Neural progenitor cell (in vitro differentiated cells): ENCODE results near the gene MYOM1. TPM values are rescaled to one million over a fixed set of nuclear protein-coding genes. Genes with fewer than 3 reads are reported as not detected.

Source experiments
- DNase-seq: peaks from one replicate; pipeline ENCODE4 v3.0.0-alpha.2; 2016; ENCODE audit warnings: low spot score
- H2AFZ ChIP-seq: fragments of 200-600 bp; sonication (generic); replicated peaks from 2 replicates; pipeline ENCODE4 v1.6.1; 2016; ENCODE audit warnings: antibody characterized with exemption
- H3F3A ChIP-seq: fragments of 200-600 bp; sonication (generic); 2 replicates; pipeline ENCODE4 v1.6.1; 2016; ENCODE audit warnings: antibody characterized with exemption, low read depth
- H3K27ac ChIP-seq: fragments of 200-600 bp; sonication (generic); 2 replicates; pipeline ENCODE4 v1.5.1; 2016; ENCODE audit warnings: mild to moderate bottlenecking
- H3K27me3 ChIP-seq: fragments of 200-600 bp; sonication (generic); 2 replicates; pipeline ENCODE4 v1.6.1; 2016; ENCODE audit warnings: mild to moderate bottlenecking, moderate library complexity
- H3K36me3 ChIP-seq: fragments of 200-600 bp; sonication (generic); 2 replicates; pipeline ENCODE4 v1.5.1; 2016
- H3K4me1 ChIP-seq: fragments of 200-600 bp; sonication (generic); 2 replicates; pipeline ENCODE4 v1.6.1; 2016; ENCODE audit warnings: mixed run types
- H3K4me2 ChIP-seq: fragments of 200-600 bp; sonication (generic); 2 replicates; pipeline ENCODE4 v1.6.1; 2016
- H3K4me3 ChIP-seq: fragments of 200-600 bp; sonication (generic); 2 replicates; pipeline ENCODE4 v1.5.1; 2016
- H3K79me2 ChIP-seq: fragments of 200-600 bp; sonication (generic); 2 replicates; pipeline ENCODE4 v1.6.1; 2016; ENCODE audit warnings: low read depth
- H3K9ac ChIP-seq: fragments of 200-600 bp; sonication (generic); 2 replicates; pipeline ENCODE4 v1.6.1; 2016
- H3K9me3 ChIP-seq: fragments of 200-600 bp; sonication (generic); 2 replicates; pipeline ENCODE4 v1.5.1; 2016; ENCODE audit warnings: low read depth
- H4K20me1 ChIP-seq: fragments of 200-600 bp; sonication (generic); 2 replicates; pipeline ENCODE4 v1.6.1; 2016; ENCODE audit warnings: low read depth
- H3K27ac Mint-ChIP-seq: 3 replicates; pipeline ENCODE4 v1.8.0; 2021; ENCODE audit warnings: mixed read lengths
- H3K27me3 Mint-ChIP-seq: 2 replicates; pipeline ENCODE4 v1.8.0; 2022; ENCODE audit warnings: low read depth, mild to moderate bottlenecking, inconsistent platforms, moderate library complexity, mixed read lengths; ENCODE audit not compliant: insufficient read depth
- H3K36me3 Mint-ChIP-seq: 3 replicates; pipeline ENCODE4 v1.8.0; 2021; ENCODE audit warnings: mixed read lengths
- H3K4me1 Mint-ChIP-seq: 3 replicates; pipeline ENCODE4 v1.8.0; 2021; ENCODE audit warnings: mixed read lengths
- H3K4me3 Mint-ChIP-seq: 3 replicates; pipeline ENCODE4 v1.8.0; 2021; ENCODE audit warnings: mild to moderate bottlenecking, moderate library complexity, mixed read lengths
- H3K9me3 Mint-ChIP-seq: 3 replicates; pipeline ENCODE4 v1.8.0; 2020; ENCODE audit warnings: mixed read lengths
- CTCF ChIP-seq: fragments of 200-600 bp; sonication (generic); IDR thresholded peaks from 2 replicates; pipeline ENCODE4 v1.5.1; 2017; ENCODE audit warnings: antibody characterized with exemption, mild to moderate bottlenecking
- EZH2 ChIP-seq: fragments of 200-600 bp; sonication (generic); IDR thresholded peaks from 2 replicates; pipeline ENCODE4 v1.6.1; 2017; ENCODE audit warnings: antibody characterized with exemption, mild to moderate bottlenecking, moderate library complexity
- EZH2phosphoT487 ChIP-seq: fragments of 200-600 bp; sonication (generic); IDR thresholded peaks from 2 replicates; pipeline ENCODE4 v1.6.1; 2017; ENCODE audit warnings: antibody characterized with exemption
- total RNA-seq: library from RNA; depleted of rRNA; stranded (reverse); fragments of >200 nt; gene quantifications from 2 replicates; pipeline ENCODE4 v1.2.3, GENCODE V29; 2015; ENCODE audit warnings: low replicate concordance

MYOM1 gene
- total RNA-seq, 1 donor from 2014 or later: 0.45 TPM

- Histone ChIP-seq H3F3A (no peaks in the 10 kb centered on the region), H3K4me2 (no peak overlapping the region), H4K20me1 (no peaks in the 10 kb centered on the region), H3K4me3 (no peak overlapping the region), H3K4me1 (peaks cover 11% of the 10 kb centered on the region), H3K9ac (no peak overlapping the region), H3K27ac (no peak overlapping the region), H3K79me2 (no peaks in the 10 kb centered on the region), H3K9me3 (no peaks in the 10 kb centered on the region), H2AFZ (no peak overlapping the region), H3K27me3 (no peaks in the 10 kb centered on the region), H3K36me3 (no peaks in the 10 kb centered on the region)
- TF ChIP-seq EZH2phosphoT487 (no peak), EZH2 (no peak), CTCF (no peak)
- DNase-seq: no peak
- no peaks in the 10 kb centered on the region for H3K4me1 Mint-ChIP-seq
- H3K9me3 Mint-ChIP-seq: peaks cover 3% of the 10 kb centered on the region
- H3K4me3 Mint-ChIP-seq: no peak overlapping the region
- peaks cover 3% of the 10 kb centered on the region for H3K27me3 Mint-ChIP-seq
- H3K36me3 Mint-ChIP-seq: no peaks in the 10 kb centered on the region
- no peak overlapping the region for H3K27ac Mint-ChIP-seq
Observed at GRCh38 chr18:3121259-3121658, 98.5 kb downstream of the MYOM1 start.

GRCh38 chr18:3120356-3120755 lies 99.4 kb downstream of the MYOM1 start:
- H3K27ac ChIP-seq: no peak overlapping the region
- H2AFZ ChIP-seq: no peak overlapping the region
- H3K4me2 ChIP-seq: no peak overlapping the region
- H3F3A ChIP-seq: no peaks in the 10 kb centered on the region
- DNase-seq: no peak
- peaks cover 11% of the 10 kb centered on the region for H3K4me1 ChIP-seq
- H3K27me3 Mint-ChIP-seq: peaks cover 3% of the 10 kb centered on the region
- no peaks in the 10 kb centered on the region for H3K4me1 Mint-ChIP-seq
- no peak overlapping the region for H3K4me3 ChIP-seq
- peaks cover 3% of the 10 kb centered on the region for H3K9me3 Mint-ChIP-seq
- H4K20me1 ChIP-seq: no peaks in the 10 kb centered on the region
- H3K36me3 Mint-ChIP-seq: no peaks in the 10 kb centered on the region
- no peaks in the 10 kb centered on the region for H3K27me3 ChIP-seq
- no peaks in the 10 kb centered on the region for H3K79me2 ChIP-seq
- no peaks in the 10 kb centered on the region for H3K36me3 ChIP-seq
- no peaks in the 10 kb centered on the region for H3K9me3 ChIP-seq
- no peak overlapping the region for H3K9ac ChIP-seq
- H3K27ac Mint-ChIP-seq: no peak overlapping the region
- H3K4me3 Mint-ChIP-seq: no peak overlapping the region
- TF ChIP-seq EZH2: no peak
- TF ChIP-seq CTCF: no peak

DNA sequence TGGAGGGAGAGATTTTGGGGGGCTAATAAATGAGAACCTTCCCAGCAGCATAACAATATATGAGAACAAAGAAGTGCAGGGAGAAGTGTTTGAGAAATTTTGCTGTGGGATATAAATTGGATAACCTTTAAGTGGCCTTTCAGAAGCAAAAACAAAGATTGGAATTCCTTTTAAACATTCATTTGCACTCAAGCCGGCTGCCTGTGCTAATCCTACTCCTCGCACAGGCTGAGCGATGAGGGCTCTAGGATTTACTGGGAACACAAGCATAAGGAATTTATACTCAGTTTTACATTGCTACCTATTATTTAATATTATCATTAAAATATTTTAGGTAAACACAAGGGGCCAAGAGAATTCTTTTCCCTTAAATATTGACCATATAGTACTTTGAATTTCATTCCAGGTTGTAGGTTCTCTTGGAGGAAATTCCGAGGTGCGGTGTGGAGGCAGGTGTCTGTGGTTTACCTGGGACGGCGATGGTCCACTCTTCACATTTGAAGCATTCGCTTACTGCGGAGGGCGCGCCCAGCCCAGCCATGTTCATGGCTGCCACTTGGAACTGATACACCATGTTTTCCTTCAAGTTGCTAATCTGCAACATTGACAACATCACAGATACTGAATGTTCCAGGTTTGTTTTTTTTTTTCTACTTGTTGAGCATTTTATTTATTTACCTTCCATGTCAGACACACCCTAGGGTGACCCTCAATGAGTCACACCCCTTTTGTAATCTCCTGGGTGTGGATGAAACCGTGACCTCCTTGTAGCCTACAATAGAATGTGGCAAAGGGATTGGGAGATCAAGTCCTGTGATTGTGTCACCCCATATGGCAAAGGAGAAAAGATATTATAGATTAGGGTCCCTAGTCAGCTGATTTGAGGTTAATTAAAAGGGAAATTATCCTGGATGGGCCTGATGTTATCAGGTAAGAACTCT lies 100.1 kb downstream of the MYOM1 start:
- Histone ChIP-seq H3K4me2 (no peak overlapping the region), H3K9ac (no peak overlapping the region), H3K27me3 (no peaks in the 10 kb centered on the region), H4K20me1 (no peaks in the 10 kb centered on the region), H3K4me3 (no peak overlapping the region), H3K4me1 (peaks cover 11% of the 10 kb centered on the region), H3K79me2 (no peaks in the 10 kb centered on the region), H3F3A (no peaks in the 10 kb centered on the region), H3K27ac (no peak overlapping the region), H3K36me3 (no peaks in the 10 kb centered on the region), H2AFZ (no peak overlapping the region), H3K9me3 (no peaks in the 10 kb centered on the region)
- peak; percentile 28 for DNase-seq
- Mint-ChIP-seq H3K27me3 (peaks cover 3% of the 10 kb centered on the region), H3K36me3 (no peaks in the 10 kb centered on the region), H3K4me3 (no peak overlapping the region), H3K4me1 (no peaks in the 10 kb centered on the region), H3K9me3 (no peaks in the 10 kb centered on the region), H3K27ac (no peak overlapping the region)
- TF ChIP-seq EZH2phosphoT487: no peak
- TF ChIP-seq CTCF: no peak
- TF ChIP-seq EZH2: no peak
